GM19372 (cell line): ENCODE results near the gene CNNM1.

Experiments
- ATAC-seq: cut with Tn5 transposase; IDR thresholded peaks from one replicate; pipeline ENCODE4 v1.9.1; 2021; ENCODE audit warnings: mild to moderate bottlenecking, low read depth, moderate library complexity; ENCODE audit not compliant: unreplicated experiment

CNNM1 gene

DNA sequence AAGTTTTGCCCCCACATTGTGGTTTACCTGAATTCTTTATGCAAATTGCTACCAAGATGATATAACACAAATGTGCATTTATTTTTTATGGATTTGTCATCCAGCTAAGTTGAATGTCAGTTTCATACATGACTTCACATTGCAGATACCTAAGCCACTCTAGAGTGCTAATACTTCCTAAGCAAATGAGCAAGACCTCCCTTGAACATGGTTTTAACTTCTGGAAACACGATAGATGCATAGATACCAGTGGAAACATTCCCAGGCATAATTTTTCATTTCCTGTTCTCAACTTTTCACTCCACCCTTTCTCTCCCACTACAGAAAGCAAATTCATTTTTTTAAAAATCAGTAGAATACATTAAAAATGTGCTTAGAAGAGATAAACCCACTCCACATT, 81.0 kb downstream of the CNNM1 start:
- ATAC-seq: no peak

DNA sequence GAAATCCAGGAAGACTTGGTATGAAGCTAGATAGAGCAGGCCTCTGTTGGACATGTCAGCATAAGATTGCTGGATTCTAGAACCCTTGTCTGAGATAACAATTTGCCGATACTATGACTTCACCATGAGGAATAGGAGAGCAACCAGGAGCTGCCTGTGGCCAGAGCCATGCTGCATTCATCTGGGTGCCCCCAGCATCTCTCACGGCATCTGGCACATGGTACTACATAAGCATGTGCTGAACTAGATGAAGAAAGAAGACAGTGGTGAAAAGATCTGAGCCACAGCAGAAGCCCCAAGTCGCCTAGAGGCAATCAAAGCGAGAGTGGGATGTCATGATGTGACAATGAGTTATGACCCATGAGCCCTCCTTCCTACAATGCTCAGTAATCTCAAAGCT, 81.7 kb downstream of the CNNM1 start:
- no peak for ATAC-seq

DNA sequence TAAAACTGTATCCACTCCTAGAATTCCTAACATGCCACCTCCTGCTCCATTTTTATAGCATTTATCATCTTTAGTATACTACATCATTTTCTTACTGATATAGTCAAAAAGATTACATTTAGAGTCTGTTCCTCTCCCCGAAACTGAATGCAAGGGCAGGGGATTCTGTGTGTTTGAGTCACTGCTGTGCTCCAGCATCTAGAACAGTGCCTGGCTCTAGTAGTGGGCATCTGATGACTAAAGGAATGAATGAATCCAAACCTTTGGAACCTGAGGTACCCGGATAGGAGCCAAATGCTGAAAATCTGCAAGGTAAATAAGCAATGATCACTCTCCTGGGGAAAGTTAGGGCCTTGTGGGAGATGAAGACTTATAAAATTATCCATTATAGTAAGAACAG, 82.4 kb downstream of the CNNM1 start:
- no peak for ATAC-seq

DNA sequence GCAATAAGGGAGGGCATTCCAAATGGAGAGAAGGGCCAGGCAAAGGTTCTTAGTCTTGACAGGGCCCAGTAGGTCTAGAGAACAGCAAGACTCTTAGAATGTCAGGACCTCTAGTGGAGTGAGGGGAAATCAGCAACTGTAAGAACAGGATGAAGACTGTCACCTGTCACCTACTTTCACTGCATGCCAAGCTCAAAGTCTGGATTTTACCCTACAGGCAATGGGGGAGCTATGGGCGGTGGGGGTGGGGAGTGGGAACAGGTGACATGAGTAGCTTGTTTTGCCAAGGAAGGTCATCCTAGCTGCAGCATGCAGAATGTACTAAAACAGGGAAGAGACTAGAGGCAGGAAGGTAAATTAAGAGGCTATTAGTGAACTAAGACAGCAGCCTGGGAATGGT, 82.9 kb downstream of the CNNM1 start:
- no peak for ATAC-seq

DNA sequence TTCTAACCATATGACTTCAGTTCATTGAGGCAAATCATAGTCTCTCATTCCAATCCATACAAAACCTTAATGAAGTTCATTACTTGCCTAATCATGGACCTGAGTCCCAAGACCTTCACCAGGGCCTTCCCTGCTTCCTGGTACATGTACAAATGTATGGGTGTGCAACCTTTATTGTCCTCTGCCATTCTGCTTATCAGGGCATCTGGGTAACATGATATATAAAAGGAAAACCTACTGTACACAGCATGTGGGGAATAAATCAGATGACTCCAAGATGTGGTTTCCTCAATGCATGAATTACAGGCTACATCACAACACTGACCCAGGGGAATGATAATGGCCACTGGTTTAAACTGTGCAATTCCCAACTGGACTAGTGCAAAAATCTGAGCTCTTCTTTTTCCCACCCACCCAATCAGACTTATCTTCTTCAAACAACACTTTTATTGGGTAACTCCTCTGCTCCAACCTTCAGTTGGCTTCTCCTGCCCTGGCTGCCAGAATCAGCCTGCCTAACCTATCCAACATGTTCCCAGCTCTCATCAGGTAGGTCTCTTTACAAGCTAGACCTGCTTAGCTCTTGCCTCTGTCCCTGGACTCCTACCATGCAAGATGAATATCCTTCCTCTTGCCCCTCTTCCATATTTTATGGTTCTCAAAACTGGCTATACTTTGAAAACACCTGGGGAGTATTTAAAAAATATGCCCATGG, 89.9 kb downstream of the CNNM1 start:
- no peak for ATAC-seq

DNA sequence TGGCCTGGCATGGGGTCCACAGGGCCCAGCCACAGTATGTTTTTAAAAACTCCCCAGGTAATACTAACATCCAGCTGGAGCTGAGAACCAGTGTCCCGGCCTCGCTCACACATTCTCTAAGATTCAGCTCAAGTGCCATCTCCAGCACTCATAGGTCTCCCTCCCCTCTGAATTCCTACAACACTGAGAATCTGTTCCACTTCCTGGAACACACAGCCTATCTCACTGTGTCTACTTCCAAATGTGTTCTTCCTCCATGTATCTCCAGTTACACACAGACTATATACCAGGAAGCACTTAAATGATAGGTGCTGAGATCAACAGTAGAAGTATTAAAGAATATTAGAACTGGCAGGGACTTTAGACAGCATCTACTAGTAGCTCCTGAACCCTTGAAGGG, 90.5 kb downstream of the CNNM1 start:
- no peak for ATAC-seq

DNA sequence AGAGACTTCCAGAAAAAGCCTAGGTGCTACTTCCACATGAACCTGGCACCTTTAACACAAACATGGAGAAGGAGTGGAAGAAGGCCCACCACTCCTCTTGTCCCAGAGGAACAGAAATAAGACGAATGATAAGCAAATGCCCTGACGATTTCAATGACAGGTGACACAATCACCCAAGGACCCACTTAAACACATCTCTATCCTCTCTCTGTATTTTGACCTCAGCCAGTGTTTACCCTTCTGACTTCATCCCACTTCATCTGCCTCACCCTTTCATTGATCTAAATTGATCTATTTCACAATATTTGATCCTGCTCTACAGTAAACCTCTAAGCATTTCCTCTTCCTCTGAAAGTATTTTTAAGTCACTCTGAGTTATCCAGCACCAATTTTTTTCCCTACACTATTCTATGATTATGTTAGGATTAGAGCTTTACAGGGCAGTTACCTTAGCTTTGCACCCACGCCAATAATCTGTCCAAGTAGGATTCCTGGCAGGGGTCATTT, 92.1 kb downstream of the CNNM1 start:
- ATAC-seq: no peak

DNA sequence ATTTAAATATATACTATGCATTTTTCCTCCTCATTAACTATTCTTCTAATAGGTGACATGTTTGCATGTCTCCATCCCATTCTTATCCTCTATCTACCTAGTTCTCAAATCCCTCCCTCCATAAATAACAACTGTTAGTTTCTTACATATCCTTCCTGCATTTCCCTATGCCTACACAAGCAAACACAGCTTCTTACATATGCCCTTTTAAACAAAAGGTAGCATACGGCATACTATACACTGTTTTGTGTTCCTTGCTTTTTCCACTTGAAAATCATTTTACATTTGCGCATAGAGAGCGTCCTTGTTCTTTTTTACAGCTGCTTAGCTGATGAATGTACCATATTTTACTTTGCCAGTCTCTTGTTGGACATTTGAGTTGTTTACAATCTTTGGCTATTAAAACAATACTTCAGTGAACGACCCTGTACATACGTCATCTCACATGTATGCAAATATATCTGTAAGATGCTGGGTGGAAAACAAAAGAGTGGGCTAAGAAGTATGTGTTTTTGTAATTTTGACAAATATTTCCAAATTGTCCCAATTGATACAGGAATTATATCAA, 93.5 kb downstream of the CNNM1 start:
- ATAC-seq: no peak

DNA sequence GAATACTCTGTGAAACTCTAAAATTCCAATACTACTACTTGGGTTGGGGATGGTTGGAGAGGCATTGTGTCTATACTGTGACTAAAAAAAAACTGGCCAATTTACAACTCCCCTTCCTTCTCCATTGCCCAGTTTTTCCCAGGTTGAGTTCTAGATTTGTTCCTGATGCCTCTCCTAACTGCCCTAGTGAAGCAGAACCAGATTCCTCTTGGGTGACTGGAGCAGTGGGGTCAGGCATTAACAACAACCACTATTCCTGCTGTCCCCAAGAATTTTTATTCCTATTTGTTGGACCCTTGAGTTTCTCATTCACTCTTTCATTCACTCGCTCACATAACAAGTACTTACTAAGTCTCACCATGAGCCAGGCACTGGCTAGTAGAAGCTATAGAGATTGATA, 95.5 kb downstream of the CNNM1 start:
- ATAC-seq: no peak

DNA sequence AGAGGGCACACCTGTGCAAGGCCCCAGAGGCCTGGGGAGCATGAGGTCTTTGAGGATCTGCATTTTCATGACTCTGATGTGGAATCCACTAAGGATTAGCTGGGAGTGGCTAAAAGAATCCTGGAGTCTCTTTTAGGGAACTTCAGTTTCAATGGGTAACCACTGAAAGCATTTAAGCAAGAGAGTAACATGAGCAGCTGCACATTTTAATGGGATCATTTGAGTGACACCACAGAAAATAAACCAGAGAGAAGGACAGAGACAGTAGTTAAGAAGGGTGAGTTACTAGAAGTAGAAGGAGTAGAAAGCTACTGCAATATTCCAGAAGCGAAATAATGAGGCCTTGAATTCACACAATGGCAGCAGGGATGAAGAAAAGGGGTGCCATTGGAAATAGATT, 96.0 kb downstream of the CNNM1 start:
- no peak for ATAC-seq

DNA sequence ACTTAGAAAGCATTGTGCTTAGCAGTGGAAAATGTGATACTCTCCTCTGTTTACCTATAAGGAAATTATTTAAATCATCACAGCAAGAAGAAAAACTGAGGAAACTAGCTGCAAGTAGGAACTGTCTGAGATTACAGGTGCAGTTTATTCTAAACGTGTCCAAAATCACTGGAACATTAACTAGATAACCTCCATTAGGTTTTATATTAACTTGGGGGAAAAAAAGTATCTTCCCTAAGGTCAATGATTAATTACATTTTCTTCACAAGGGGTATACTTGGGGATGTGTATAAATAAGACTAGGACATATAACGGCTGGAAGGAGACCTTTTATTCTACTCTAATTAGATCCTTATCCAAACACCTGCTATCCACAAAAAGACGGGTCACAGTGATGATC, 97.5 kb downstream of the CNNM1 start:
- no peak for ATAC-seq

DNA sequence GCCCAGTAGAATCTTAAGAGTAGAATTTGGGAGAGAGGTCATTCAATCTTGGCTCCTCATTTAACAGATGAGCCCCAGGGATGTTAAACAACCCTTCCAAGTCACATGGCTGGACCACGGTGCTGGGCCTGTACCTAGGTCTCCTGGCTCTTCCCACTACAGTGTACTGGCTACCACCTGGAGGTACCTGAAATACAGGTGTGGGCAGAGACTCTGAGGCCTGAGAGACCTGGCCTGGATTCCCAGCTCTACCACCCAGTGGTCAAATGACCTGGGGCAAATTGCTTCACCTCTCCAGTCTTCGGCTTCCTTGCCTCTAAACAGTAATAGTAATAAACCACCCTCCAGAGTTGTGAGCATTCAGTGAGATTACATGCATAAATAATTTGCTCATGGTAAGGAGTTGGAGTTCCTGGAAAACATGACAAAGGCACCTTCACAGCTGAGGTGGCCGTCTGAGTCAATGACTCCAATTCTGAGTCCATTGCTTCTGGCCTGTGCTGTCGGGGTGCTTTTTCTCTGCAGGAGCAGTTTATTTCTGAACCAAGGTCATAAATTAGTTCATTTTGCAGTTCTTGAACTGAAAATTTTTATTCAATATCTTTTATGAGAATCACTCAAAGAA, 98.5 kb downstream of the CNNM1 start:
- ATAC-seq: no peak

DNA sequence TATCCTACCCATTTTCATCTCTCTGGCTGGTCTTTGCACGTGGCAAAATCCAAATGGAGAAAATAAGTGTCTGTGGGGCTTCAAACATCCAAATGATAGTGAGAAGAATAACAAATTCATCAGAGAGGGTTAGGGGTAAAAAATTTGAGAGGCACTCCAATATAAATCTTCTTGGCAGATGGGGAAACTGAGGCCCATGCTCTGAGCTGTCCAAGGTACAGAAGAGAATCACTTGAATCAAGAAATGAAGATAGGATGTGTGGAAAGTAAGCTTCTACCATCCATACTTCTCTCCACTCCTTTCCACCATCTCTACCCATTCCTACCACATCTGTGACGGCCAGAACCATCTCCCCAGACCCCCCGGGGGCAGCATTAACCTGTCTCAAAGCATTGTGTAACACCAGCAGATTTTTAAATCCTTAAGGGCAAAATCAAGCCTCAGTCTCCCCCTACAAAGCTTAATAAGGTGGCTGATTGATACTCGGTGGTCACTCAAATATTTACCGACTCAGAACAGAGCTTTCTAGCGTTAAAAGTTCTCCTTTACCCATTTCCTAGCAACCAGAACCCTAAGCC, 100.5 kb downstream of the CNNM1 start:
- no peak for ATAC-seq

DNA sequence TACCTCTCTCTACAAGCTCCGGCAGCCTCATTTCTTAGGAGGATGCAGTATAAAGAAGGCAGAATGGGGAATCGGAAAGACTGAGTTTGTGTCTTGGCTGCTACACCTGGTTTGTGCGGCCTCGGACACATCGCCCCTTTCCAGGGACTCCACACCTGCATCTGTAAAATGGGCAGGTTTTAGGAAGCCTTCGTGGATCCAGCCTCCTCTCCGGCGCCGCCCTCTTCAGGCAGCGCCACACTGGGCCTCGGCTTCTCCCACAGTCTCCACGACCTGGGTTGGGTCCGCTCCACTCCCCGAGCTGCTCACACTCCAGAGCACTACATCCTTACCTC, 100.9 kb downstream of the CNNM1 start:
- ATAC-seq: peak; percentile 20

DNA sequence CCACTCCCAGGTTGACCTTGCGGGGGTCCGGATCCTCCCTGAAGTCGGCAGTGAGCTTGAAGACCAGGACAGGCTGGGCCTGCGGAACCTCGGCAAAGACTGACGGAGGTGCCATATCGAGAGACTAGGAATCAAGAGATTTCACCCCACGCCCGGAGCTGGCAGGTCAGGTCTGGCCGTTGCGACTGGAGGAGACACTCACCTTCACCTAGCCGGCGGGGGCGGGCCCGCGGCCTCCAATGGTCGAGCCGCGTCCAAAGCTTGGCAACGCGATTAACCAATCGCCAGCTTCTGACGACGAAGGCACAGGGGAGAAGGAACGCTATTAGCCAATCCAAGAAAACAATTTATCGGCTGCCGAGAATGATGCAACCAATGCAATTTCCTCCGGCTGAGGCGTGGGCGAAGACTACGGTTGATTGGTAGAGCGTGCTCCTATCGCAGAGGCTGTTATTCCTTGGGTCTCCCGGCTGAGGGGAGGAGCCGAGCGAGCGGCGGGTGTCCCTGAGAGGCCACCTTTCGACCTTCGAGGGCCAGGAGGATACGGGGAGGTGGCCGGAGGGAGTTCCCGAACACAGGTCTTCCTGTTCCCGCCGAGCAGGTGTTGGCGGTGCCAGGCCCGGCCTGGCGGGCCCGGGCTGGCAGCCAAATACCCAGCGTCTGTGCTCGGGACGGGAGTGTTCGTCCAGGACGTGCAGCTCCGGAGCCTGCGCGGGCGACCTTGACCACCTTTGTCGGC, 101.5 kb downstream of the CNNM1 start, which contains the start of gene GOT1:
Gene GOT1 (minus strand): TSS at position 174 of the 739 bp plus-strand sequence. CDS start 59 bp downstream, at position 115.
- peak; percentile 91 for ATAC-seq

DNA sequence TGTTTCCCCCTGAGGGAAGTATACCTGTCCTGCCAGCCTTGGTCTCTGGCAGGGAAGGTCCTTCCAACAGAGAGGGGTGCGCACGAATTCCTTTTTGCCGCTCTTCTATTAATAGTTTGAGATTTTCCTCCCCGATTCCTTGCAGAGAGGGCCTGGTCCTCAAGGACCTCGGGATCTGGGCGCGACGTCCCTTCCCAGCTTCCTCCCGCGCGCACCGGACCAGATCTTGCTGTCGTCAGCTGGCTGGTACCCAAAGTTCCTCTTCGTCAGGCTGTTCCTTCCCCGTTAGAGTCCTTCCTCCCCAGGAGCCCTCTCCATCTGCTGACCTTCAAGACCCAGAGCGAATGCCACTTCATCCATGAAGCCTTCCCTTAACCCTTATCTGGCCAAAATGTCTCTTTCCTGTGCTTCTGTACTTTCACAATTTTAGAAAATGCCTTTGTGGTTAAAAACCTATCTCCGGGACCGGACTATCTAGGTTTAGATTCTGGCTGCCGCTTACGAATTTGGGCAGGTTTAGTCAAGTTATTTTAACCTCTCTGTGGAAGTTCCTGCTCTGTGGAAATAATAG, 102.1 kb downstream of the CNNM1 start:
- no peak for ATAC-seq

DNA sequence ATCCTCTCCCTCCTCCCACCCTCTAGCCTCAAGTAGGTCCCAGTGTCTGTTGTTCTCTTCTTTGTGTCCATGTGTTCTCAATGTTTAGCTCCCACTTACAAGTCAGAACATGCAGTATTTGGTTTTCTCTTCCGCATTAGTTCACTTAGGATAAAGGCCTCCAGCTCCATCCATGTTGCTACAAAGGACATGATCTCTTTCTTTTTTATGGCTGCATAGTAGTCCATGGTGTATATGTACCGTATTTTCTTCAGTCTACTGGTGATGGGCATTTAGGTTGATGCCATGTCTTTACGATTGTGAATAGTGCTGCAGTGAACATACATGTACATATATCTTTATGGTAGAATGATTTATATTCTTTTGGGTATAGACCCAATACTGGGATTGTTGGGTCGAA, 102.9 kb downstream of the CNNM1 start:
- ATAC-seq: no peak

DNA sequence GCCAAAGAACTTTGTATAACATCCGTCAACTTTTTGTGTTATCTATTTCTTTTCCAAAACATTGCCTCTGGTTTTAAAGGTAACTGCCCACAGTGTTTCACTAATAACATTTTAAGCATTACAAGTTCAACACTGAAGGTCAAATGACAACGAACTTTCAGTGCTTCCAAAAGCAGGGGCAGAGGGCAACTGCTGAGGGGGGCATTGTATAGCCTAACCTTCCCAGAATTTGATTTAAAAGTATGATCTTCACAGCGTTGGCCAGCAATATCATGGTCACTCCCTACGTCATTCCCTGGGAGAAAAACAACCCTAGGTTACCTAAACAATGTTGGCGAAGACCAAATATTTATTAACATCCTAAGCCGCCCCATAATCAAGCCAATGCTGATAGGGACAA, 103.7 kb downstream of the CNNM1 start:
- ATAC-seq: no peak

DNA sequence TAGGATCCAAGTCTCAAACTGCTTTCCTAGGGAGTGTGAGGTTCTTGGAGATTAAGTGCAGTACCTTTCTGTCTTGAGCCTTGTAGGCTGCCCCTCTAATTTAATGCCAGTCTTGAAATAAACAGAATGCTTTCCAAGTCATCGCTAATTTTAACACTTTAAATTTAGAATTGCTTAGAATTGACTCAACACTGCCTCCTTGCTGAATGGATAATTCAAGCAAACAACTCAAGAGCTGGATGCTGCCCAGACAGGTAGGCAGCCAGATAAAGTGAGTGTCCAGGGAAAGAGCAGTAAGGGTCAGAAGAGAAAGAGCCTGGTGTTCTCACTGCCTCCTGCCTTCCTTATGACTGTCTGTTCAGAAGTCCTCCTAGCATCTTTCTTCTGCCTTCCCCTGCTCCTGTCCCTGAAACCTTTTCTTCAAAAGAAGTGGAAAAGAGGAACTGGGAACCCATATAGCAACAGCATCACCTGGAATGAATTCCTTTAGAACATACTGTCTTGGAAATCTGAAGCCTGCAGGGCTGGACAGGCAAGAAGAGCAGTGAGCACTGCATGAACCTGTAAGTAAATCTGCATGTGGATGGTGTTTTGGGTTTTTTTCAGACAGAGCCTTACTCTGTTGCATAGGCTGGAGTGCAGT, 104.3 kb downstream of the CNNM1 start:
- no peak for ATAC-seq

DNA sequence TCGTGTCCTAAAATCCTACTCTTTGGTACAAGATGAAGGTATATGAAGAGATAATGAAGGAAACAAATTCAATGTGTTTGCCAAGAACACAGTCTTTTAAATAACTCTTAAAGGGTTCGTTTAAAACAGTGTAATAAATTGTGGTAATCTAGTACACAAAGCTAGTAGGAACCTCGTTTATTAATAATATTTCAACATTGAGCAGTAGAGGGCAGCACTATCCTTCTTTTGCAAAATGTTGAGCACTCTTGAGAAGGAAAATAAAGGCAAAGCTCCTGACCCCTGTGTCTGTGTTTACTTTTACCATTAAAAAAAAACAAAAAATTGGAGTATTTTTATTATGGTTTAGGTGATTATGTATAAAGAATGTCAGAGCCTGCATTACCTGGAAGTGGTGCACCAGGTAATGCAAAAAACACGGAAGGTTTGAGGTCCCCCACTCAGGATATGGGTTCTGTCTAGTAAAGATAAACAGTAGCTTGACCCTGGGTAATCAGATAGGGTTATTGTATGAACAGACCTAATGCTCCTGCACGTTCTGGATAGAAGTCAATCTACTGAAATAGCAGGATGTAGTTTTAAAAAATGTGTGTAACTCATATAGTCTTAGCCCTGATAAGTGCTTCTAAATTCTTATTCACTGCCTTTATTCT, 107.0 kb downstream of the CNNM1 start:
- no peak for ATAC-seq
